HepG2 (cell line): ENCODE data around the gene NRL. TPM values are rescaled to one million over a fixed set of nuclear protein-coding genes. Genes with fewer than 3 reads are reported as not detected.

ENCODE experiments used
- DNMT1 ChIP-seq: sonication (generic); formaldehyde crosslinking; IDR thresholded peaks from 2 replicates; pipeline ENCODE4 v1.5.1; 2020; ENCODE audit warnings: mild to moderate bottlenecking, missing genetic modification reagents
- E2F2 ChIP-seq: sonication (generic); formaldehyde crosslinking; IDR thresholded peaks from 2 replicates; pipeline ENCODE4 v1.4.0; 2020; ENCODE audit warnings: missing genetic modification reagents, borderline replicate concordance
- GATA4 ChIP-seq: sonication (generic); IDR thresholded peaks from 2 replicates; pipeline ENCODE4 v1.6.1; 2016; ENCODE audit warnings: antibody characterized with exemption, low read depth, borderline replicate concordance
- MIER3 ChIP-seq: IDR thresholded peaks from 2 replicates; pipeline ENCODE4 v1.6.1; 2016; ENCODE audit warnings: missing compliant biosample characterization, borderline replicate concordance
- MIXL1 ChIP-seq: IDR thresholded peaks from 2 replicates; pipeline ENCODE4 v1.6.1; 2016
- MXD4 ChIP-seq: IDR thresholded peaks from 2 replicates; pipeline ENCODE4 v1.6.1; 2016; ENCODE audit warnings: mild to moderate bottlenecking, missing biosample characterization, missing genetic modification reagents
- MYPOP ChIP-seq: sonication (generic); formaldehyde crosslinking; IDR thresholded peaks from 2 replicates; pipeline ENCODE4 v1.8.1; 2023; ENCODE audit warnings: mild to moderate bottlenecking, moderate library complexity, missing genetic modification reagents
- NR2F2 ChIP-seq: IDR thresholded peaks from 2 replicates; pipeline ENCODE4 v1.6.1; 2012; ENCODE audit warnings: low read depth, inconsistent platforms, borderline replicate concordance
- SIX4 ChIP-seq: sonication (generic); formaldehyde crosslinking; IDR thresholded peaks from 2 replicates; pipeline ENCODE4 v1.4.0; 2020; ENCODE audit warnings: missing genetic modification reagents
- SOX13 ChIP-seq, 3 experiments: fragments of 450-650 bp in 1 of 3; sonication (generic) in 1 of 3; formaldehyde crosslinking in 1 of 3; IDR thresholded peaks in 2 of 3; conservative IDR thresholded peaks in 1 of 3; 2 replicates each; pipeline versions ENCODE4 v1.5.0 to v1.6.1; 2016 to 2020; ENCODE audit warnings: antibody characterized with exemption in 1 of 3, mild to moderate bottlenecking in 1 of 3, missing compliant biosample characterization in 1 of 3, missing genetic modification reagents in 1 of 3, moderate library complexity in 1 of 3
- SOX6 ChIP-seq, 2 experiments: fragments of 450-650 bp in 1 of 2; sonication (generic) in 1 of 2; formaldehyde crosslinking in 1 of 2; IDR thresholded peaks; 2 replicates each; pipeline versions ENCODE4 v1.4.0 to v1.6.1; 2017 to 2020; ENCODE audit warnings: antibody characterized with exemption in 1 of 2, mild to moderate bottlenecking in 1 of 2, missing genetic modification reagents in 1 of 2
- TFAP4 ChIP-seq: sonication (generic); IDR thresholded peaks from 2 replicates; pipeline ENCODE4 v1.6.1; 2016; ENCODE audit warnings: low read depth, borderline replicate concordance
- ZBTB3 ChIP-seq: sonication (generic); formaldehyde crosslinking; IDR thresholded peaks from 2 replicates; pipeline ENCODE4 v1.4.0; 2020; ENCODE audit warnings: low read depth, mild to moderate bottlenecking, moderate library complexity, missing genetic modification reagents, borderline replicate concordance
- ZMYM3 ChIP-seq: sonication (generic); formaldehyde crosslinking; IDR thresholded peaks from 2 replicates; pipeline ENCODE4 v1.5.1; 2020; ENCODE audit warnings: mild to moderate bottlenecking, missing genetic modification reagents
- ZNF256 ChIP-seq: sonication (generic); formaldehyde crosslinking; conservative IDR thresholded peaks from 2 replicates; pipeline ENCODE4 v1.4.0; 2020; ENCODE audit warnings: missing genetic modification reagents
- ZNF343 ChIP-seq: sonication (generic); formaldehyde crosslinking; IDR thresholded peaks from 2 replicates; pipeline ENCODE4 v1.4.0; 2020; ENCODE audit warnings: mild to moderate bottlenecking, missing genetic modification reagents
- ZNF382 ChIP-seq: sonication (generic); formaldehyde crosslinking; IDR thresholded peaks from 2 replicates; pipeline ENCODE4 v1.5.0; 2020; ENCODE audit warnings: missing genetic modification reagents, mild to moderate bottlenecking, borderline replicate concordance
- ZNF720 ChIP-seq: sonication (generic); formaldehyde crosslinking; IDR thresholded peaks from 2 replicates; pipeline ENCODE4 v1.4.0; 2020; ENCODE audit warnings: missing genetic modification reagents
- ZSCAN25 ChIP-seq: sonication (generic); formaldehyde crosslinking; IDR thresholded peaks from 2 replicates; pipeline ENCODE4 v1.8.0; 2022; ENCODE audit warnings: mild to moderate bottlenecking, missing genetic modification reagents
- polyA plus RNA-seq, 8 experiments: library from polyadenylated mRNA; depleted of rRNA in 3 of 8; stranded (reverse) in 7 of 8; unstranded in 1 of 8; fragments of >200 nt; fragmentation: Illumina TruSeq in 4 of 8; extraction: Trizol in 4 of 8; gene quantifications; 2 replicates each; pipeline versions ENCODE4 v1.2.1 to v1.2.3, GENCODE V29; 2011 to 2016; ENCODE audit warnings: low read depth in 4 of 8, missing spikeins in 1 of 8, mixed read lengths in 1 of 8; ENCODE audit not compliant: insufficient read depth in 1 of 8
- total RNA-seq, 5 experiments: library from RNA; depleted of rRNA; stranded (reverse); fragments of >200 nt; fragmentation: Illumina TruSeq; extraction: Trizol; gene quantifications; 2 replicates each; pipeline ENCODE4 v1.2.3, GENCODE V29; 2016; ENCODE audit warnings: low read depth in 1 of 5
- TF ChIP-seq, protein P1 (sequence below): IDR thresholded peaks from 2 replicates; pipeline ENCODE4 v1.6.1; 2016; ENCODE audit warnings: low read depth
- TF ChIP-seq, protein P2 (sequence below): sonication (generic); formaldehyde crosslinking; IDR thresholded peaks from 2 replicates; pipeline ENCODE4 v1.5.1; 2020; ENCODE audit warnings: missing genetic modification reagents, mild to moderate bottlenecking, borderline replicate concordance

The NRL gene
- total and polyA plus RNA-seq, 2 of the 13 experiments (the other 11 are each of a cell fraction or from before 2014, with no cell fraction given): 2.5 to 4.7 TPM

DNA sequence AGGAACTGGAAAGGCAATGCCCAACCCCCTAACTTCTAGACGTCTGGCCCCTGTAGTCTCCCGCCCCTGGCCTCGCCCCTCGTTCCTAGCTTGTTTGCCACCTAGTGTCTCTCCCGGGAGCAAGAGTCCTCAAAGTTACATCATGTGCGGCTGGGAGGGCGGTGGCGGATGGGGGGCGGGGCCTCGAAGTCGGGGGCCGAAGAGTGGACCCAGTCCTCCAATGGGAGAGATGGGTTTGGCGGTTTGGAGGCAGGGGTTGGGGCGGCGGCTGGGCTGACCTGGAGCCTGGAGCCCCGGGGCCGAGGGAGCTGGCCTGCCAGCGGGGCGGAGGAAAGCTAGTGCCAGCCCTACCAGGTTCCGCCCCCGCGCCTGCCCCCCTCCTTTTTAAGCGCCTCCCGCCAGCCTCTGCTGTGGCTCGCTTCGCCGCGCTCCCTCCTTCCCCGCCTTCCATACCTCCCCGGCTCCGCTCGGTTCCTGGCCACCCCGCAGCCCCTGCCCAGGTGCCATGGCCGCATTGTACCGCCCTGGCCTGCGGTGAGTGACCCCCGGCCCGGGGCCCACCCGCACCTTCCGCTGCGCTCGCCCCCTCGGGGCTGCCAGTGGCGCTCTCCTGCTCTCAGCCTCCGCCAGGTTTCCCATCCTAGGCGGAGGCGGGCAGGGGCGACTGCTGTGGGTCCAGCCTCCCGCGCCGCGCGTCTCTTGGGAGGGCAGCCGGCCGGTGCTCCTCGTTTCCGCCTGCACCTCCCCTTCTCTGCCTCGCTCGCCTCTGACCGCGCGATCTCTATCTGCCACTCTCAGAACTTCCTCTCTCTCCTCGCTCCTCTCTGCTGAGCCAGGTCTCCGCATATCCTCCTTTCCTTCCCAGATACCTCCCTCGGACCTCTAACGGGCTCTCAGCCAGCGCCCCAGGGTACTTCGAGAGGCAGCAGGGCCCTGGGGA is 20.6 kb downstream of the NRL start, which contains the start of gene PCK2 (continued):
- TF ChIP-seq MYPOP: no peak
- TF ChIP-seq TFAP4: peak; percentile 86; the same call in 1 of the 2 replicates
- TF ChIP-seq NR2F2: no peak
- peak; percentile 94 for TF ChIP-seq MXD4 (CRISPR knock-in tag)
- TF ChIP-seq SOX13 (IDR thresholded peaks at IDR 0.05): peak; percentile 85; the same call in 1 of the 2 replicates
- TF ChIP-seq SOX13 (CRISPR knock-in tag; conservative IDR thresholded peaks at IDR 0.05 in 1 of 2, IDR thresholded peaks at IDR 0.05 in 1 of 2): peak in 1 of 2 experiments; percentile 62; a peak in 2 of 4 replicates
- TF ChIP-seq ZBTB3: peak; percentile 63; the same call in 1 of the 2 replicates
- 0 out of 2 replicates have a peak, but pooled peaks have one; percentile 58 for TF ChIP-seq SIX4 (CRISPR knock-in tag)
- TF ChIP-seq ZNF343 (CRISPR knock-in tag): peak; percentile 99
- TF ChIP-seq MIER3 (CRISPR knock-in tag): peak; percentile 96; the same call in 1 of the 2 replicates
- TF ChIP-seq SOX6 (IDR thresholded peaks at IDR 0.05): no peak
- TF ChIP-seq SOX6 (CRISPR knock-in tag; IDR thresholded peaks at IDR 0.05): peak; percentile 76; the same call in 1 of the 2 replicates
- TF ChIP-seq ZSCAN25 (CRISPR knock-in tag): peak; percentile 92
- peak; percentile 97 for TF ChIP-seq GATA4
- TF ChIP-seq ZNF382 (CRISPR knock-in tag): no peak
- TF ChIP-seq MIXL1: peak; percentile 71; the same call in 1 of the 2 replicates
- peak; percentile 93 for TF ChIP-seq ZNF256 (CRISPR knock-in tag)
- peak; percentile 95; the same call in 1 of the 2 replicates for TF ChIP-seq ZNF720 (CRISPR knock-in tag)
- TF ChIP-seq, protein P1, sequence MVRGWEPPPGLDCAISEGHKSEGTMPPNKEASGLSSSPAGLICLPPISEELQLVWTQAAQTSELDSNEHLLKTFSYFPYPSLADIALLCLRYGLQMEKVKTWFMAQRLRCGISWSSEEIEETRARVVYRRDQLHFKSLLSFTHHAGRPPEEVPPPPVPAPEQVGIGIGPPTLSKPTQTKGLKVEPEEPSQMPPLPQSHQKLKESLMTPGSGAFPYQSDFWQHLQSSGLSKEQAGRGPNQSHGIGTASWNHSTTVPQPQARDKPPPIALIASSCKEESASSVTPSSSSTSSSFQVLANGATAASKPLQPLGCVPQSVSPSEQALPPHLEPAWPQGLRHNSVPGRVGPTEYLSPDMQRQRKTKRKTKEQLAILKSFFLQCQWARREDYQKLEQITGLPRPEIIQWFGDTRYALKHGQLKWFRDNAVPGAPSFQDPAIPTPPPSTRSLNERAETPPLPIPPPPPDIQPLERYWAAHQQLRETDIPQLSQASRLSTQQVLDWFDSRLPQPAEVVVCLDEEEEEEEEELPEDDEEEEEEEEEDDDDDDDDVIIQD (CRISPR knock-in tag): peak; percentile 93
- TF ChIP-seq ZMYM3 (CRISPR knock-in tag): peak; percentile 62; the same call in 1 of the 2 replicates
- TF ChIP-seq, protein P2, sequence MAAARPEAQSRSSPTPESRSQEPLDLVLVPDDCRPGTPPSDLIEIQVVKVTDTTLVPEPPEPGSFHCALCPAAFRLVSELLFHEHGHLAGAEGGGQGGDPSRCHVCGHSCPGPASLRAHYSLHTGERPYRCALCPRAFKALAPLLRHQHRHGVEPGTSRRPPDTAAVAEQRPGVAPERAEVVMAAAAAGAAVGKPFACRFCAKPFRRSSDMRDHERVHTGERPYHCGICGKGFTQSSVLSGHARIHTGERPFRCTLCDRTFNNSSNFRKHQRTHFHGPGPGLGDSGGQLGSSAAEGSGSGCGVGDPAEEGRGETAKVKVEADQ (CRISPR knock-in tag): peak; percentile 87; the same call in 1 of the 2 replicates
- peak; percentile 81; the same call in 1 of the 2 replicates for TF ChIP-seq E2F2 (CRISPR knock-in tag)
- peak; percentile 94 for TF ChIP-seq DNMT1 (CRISPR knock-in tag)
